ENCODE data around the gene FGF2.
"Not testable (repeated sequence)": the region's sequence is repeated elsewhere in the genome, so short reads cannot be mapped to it uniquely, and the experiment has no call there.

Gene FGF2

DNA sequence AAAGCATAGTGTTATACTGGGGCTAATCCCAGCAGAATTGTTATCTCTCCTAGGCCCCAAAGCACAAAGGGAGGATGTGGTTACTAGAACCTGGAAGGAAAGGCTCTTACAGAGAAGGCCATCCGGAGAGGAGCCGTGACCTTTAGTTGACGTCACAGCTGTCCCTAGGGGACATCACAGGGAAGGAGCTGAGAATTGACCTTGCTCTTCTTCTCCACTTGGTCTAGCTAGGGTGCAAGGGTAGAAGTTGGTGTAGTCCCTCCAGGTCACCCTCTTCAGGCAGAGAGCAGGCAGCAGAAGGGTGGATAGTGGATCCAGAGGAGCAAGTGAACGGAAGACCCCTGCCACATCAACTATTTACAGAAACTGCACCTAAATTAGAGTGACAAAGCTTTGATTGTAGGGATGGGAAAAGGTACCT, 22.8 kb upstream of the FGF2 start:
- Histone ChIP-seq H3K9me2 (replicated peaks; ENCODE audit: control insufficient read depth, low read length) (no peaks in the 10 kb centered on the region), H4K20me1 (ENCODE audit: control insufficient read depth, insufficient read depth, low read depth, low read length) (no peaks in the 10 kb centered on the region), H3K79me2 (ENCODE audit: control insufficient read depth, low read length) (no peaks in the 10 kb centered on the region), H3K4me3 (ENCODE audit: low read length) (no peak overlapping the region), H3K36me3 (ENCODE audit: control insufficient read depth, low read length) (no peaks in the 10 kb centered on the region), H3K4me2 (ENCODE audit: low read length) (no peak overlapping the region), H3K27ac (ENCODE audit: low read depth, low read length) (no peak overlapping the region), H3K9me3 (ENCODE audit: control insufficient read depth, insufficient read depth, low read length) (no peaks in the 10 kb centered on the region), H3K27me3 (ENCODE audit: control insufficient read depth, low read length) (no peaks in the 10 kb centered on the region), H3K4me1 (ENCODE audit: control insufficient read depth, low read length) (no peaks in the 10 kb centered on the region), H3F3A (ENCODE audit: control insufficient read depth, insufficient read depth) (no peaks in the 10 kb centered on the region)
- TF ChIP-seq, protein P1, sequence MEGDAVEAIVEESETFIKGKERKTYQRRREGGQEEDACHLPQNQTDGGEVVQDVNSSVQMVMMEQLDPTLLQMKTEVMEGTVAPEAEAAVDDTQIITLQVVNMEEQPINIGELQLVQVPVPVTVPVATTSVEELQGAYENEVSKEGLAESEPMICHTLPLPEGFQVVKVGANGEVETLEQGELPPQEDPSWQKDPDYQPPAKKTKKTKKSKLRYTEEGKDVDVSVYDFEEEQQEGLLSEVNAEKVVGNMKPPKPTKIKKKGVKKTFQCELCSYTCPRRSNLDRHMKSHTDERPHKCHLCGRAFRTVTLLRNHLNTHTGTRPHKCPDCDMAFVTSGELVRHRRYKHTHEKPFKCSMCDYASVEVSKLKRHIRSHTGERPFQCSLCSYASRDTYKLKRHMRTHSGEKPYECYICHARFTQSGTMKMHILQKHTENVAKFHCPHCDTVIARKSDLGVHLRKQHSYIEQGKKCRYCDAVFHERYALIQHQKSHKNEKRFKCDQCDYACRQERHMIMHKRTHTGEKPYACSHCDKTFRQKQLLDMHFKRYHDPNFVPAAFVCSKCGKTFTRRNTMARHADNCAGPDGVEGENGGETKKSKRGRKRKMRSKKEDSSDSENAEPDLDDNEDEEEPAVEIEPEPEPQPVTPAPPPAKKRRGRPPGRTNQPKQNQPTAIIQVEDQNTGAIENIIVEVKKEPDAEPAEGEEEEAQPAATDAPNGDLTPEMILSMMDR (IDR thresholded peaks at IDR 0.05; ENCODE audit: low read depth, low read length, poor library complexity, severe bottlenecking) = no peak
- no peak for TF ChIP-seq EZH2phosphoT487 (IDR thresholded peaks at IDR 0.05; ENCODE audit: borderline replicate concordance, low read length)

GRCh38 chr4:122806981-122807679, 19.5 kb upstream of the FGF2 start:
- Histone ChIP-seq H3K4me1 (ENCODE audit: control insufficient read depth, low read length) (no peaks in the 10 kb centered on the region), H3K27me3 (ENCODE audit: control insufficient read depth, low read length) (no peaks in the 10 kb centered on the region), H3K4me2 (ENCODE audit: low read length) (no peak overlapping the region), H3K4me3 (ENCODE audit: low read length) (no peak overlapping the region), H3K27ac (ENCODE audit: low read depth, low read length) (no peak overlapping the region), H3F3A (ENCODE audit: control insufficient read depth, insufficient read depth) (no peaks in the 10 kb centered on the region), H3K36me3 (ENCODE audit: control insufficient read depth, low read length) (no peaks in the 10 kb centered on the region), H3K9me2 (replicated peaks; ENCODE audit: control insufficient read depth, low read length) (no peaks in the 10 kb centered on the region), H4K20me1 (ENCODE audit: control insufficient read depth, insufficient read depth, low read depth, low read length) (no peaks in the 10 kb centered on the region), H3K9me3 (ENCODE audit: control insufficient read depth, insufficient read depth, low read length) (no peaks in the 10 kb centered on the region), H3K79me2 (ENCODE audit: control insufficient read depth, low read length) (no peaks in the 10 kb centered on the region)
- TF ChIP-seq, protein P1 (IDR thresholded peaks at IDR 0.05; ENCODE audit: low read depth, low read length, poor library complexity, severe bottlenecking) = no peak
- TF ChIP-seq EZH2phosphoT487 (IDR thresholded peaks at IDR 0.05; ENCODE audit: borderline replicate concordance, low read length) = no peak

DNA sequence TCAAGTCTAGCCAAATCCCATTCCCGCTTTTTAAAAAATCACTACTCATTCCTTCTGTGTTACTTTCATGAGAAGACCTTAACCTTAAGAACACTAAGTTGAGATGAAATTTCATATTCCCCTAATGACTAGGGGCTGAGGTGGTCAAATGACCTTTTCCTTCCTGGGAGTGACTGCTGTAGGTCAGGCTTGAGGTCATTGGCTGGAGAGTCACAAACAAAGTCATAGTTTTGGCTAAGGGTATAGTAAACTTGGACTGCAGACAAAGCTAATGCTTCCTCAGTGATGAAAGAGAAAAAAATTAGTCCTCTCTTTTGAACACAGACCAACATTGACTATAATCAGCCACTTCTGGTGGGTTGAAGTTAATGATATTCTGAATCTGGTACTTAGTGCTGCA, 16.0 kb upstream of the FGF2 start:
- no peak overlapping the region for H3K27ac ChIP-seq (ENCODE audit: low read depth, low read length)
- no peaks in the 10 kb centered on the region for H3K36me3 ChIP-seq (ENCODE audit: control insufficient read depth, low read length)
- TF ChIP-seq EZH2phosphoT487 (IDR thresholded peaks at IDR 0.05; ENCODE audit: borderline replicate concordance, low read length) = no peak
- TF ChIP-seq, protein P1 (IDR thresholded peaks at IDR 0.05; ENCODE audit: low read depth, low read length, poor library complexity, severe bottlenecking) = no peak
- H3K9me3 ChIP-seq (ENCODE audit: control insufficient read depth, insufficient read depth, low read length) = no peaks in the 10 kb centered on the region
- H3F3A ChIP-seq (ENCODE audit: control insufficient read depth, insufficient read depth) = no peaks in the 10 kb centered on the region
- no peaks in the 10 kb centered on the region for H4K20me1 ChIP-seq (ENCODE audit: control insufficient read depth, insufficient read depth, low read depth, low read length)
- H3K79me2 ChIP-seq (ENCODE audit: control insufficient read depth, low read length) = no peaks in the 10 kb centered on the region
- H3K4me2 ChIP-seq (ENCODE audit: low read length) = no peak overlapping the region
- H3K4me3 ChIP-seq (ENCODE audit: low read length) = no peak overlapping the region
- no peaks in the 10 kb centered on the region for H3K4me1 ChIP-seq (ENCODE audit: control insufficient read depth, low read length)
- H3K9me2 ChIP-seq (replicated peaks; ENCODE audit: control insufficient read depth, low read length) = no peaks in the 10 kb centered on the region
- no peaks in the 10 kb centered on the region for H3K27me3 ChIP-seq (ENCODE audit: control insufficient read depth, low read length)

GRCh38 chr4:122811781-122812180, 14.8 kb upstream of the FGF2 start:
- not testable (repeated sequence) for H3K79me2 ChIP-seq (ENCODE audit: control insufficient read depth, low read length); H3K4me3 ChIP-seq (ENCODE audit: low read length); H3K4me2 ChIP-seq (ENCODE audit: low read length); H3K9me2 ChIP-seq (replicated peaks; ENCODE audit: control insufficient read depth, low read length); H3K27ac ChIP-seq (ENCODE audit: low read depth, low read length); H3K27me3 ChIP-seq (ENCODE audit: control insufficient read depth, low read length); H3F3A ChIP-seq (ENCODE audit: control insufficient read depth, insufficient read depth); H3K36me3 ChIP-seq (ENCODE audit: control insufficient read depth, low read length); H3K4me1 ChIP-seq (ENCODE audit: control insufficient read depth, low read length); H4K20me1 ChIP-seq (ENCODE audit: control insufficient read depth, insufficient read depth, low read depth, low read length); H3K9me3 ChIP-seq (ENCODE audit: control insufficient read depth, insufficient read depth, low read length)

- H3K9me2 ChIP-seq (replicated peaks; ENCODE audit: control insufficient read depth, low read length); H3K4me3 ChIP-seq (ENCODE audit: low read length); H3K27me3 ChIP-seq (ENCODE audit: control insufficient read depth, low read length); H3K79me2 ChIP-seq (ENCODE audit: control insufficient read depth, low read length); H3K27ac ChIP-seq (ENCODE audit: low read depth, low read length); H3K9me3 ChIP-seq (ENCODE audit: control insufficient read depth, insufficient read depth, low read length); H3K4me1 ChIP-seq (ENCODE audit: control insufficient read depth, low read length); H3K36me3 ChIP-seq (ENCODE audit: control insufficient read depth, low read length); H3K4me2 ChIP-seq (ENCODE audit: low read length); H3F3A ChIP-seq (ENCODE audit: control insufficient read depth, insufficient read depth); H4K20me1 ChIP-seq (ENCODE audit: control insufficient read depth, insufficient read depth, low read depth, low read length): not testable (repeated sequence)
Measured at GRCh38 chr4:122812823-122813222, 13.8 kb upstream of the FGF2 start.

Data from DOHH2 (cell line).